NCI-H1930 (cell line): ENCODE measurements around the gene CCDC80.

Source experiments
- DNase-seq, 2 experiments: peaks; one replicate each; lab custom pipeline; 2025; lab: John Stamatoyannopoulos, UW

CCDC80 gene, protein sequence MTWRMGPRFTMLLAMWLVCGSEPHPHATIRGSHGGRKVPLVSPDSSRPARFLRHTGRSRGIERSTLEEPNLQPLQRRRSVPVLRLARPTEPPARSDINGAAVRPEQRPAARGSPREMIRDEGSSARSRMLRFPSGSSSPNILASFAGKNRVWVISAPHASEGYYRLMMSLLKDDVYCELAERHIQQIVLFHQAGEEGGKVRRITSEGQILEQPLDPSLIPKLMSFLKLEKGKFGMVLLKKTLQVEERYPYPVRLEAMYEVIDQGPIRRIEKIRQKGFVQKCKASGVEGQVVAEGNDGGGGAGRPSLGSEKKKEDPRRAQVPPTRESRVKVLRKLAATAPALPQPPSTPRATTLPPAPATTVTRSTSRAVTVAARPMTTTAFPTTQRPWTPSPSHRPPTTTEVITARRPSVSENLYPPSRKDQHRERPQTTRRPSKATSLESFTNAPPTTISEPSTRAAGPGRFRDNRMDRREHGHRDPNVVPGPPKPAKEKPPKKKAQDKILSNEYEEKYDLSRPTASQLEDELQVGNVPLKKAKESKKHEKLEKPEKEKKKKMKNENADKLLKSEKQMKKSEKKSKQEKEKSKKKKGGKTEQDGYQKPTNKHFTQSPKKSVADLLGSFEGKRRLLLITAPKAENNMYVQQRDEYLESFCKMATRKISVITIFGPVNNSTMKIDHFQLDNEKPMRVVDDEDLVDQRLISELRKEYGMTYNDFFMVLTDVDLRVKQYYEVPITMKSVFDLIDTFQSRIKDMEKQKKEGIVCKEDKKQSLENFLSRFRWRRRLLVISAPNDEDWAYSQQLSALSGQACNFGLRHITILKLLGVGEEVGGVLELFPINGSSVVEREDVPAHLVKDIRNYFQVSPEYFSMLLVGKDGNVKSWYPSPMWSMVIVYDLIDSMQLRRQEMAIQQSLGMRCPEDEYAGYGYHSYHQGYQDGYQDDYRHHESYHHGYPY

DNA sequence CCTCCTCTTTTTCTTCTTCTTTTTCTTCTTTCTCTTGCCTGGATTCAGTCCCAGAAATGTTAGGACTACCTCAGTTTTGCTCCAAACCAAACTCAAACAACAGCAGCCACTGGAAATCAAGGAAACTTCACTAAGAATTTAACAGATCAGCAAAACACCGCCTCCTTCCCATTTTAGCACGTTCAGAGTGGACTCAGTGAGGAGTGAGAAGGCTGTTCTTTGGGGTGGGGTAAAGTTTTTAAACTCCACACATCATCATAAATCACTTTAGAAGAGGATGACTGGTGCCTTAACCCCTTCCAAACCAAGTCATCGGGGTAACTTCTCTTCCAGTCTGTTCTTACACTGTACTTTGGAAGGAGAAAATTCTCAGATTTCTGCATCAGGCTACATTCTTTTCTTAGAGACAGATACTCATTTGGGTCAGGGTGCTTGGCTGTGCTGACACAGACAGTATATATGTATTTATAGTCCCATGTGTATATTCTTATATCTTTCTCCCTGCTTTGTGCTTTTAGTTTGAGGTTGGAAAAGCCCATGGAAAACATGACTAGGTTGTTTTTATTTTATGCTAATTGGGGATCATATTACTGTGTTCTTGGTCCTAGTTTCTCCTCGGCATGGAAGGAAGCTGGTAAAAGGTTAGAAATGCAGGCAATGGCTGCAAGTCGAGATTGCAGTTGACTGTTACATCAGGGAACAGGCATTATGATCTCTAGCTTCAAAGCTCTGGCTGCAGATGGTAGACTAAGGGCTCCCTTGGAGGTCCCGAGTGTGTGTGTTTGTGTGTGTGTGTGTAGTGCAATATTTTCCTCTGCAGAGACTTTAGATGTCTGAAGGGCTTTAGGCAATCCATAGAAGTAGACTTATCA lies at the start of gene CCDC80:
TSS of gene CCDC80 (minus strand) at position 214 of the 872 bp plus-strand sequence. CDS start 1,238 bp downstream, outside the sequence.
- no peak for DNase-seq

DNA sequence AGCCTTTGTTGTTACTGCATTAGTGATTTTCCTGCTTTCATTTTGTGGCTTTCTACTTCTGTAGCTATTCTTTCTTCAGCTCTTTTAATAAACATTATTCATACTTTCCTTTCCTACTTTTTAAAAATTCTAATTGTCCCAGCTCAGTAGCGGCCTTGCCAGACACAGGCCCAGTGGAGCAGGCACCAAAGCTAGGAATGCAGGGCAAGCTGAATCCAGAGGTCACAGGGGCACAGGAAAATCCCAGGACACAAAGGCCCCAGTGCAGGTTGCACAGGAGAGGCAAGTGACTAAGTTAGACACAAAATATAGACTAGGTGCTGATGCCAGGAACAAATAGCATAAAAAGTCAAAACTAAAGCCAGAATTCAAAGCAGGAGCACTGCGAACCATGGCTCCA lies 49.0 kb upstream of the CCDC80 start:
- DNase-seq, result no peak

DNA sequence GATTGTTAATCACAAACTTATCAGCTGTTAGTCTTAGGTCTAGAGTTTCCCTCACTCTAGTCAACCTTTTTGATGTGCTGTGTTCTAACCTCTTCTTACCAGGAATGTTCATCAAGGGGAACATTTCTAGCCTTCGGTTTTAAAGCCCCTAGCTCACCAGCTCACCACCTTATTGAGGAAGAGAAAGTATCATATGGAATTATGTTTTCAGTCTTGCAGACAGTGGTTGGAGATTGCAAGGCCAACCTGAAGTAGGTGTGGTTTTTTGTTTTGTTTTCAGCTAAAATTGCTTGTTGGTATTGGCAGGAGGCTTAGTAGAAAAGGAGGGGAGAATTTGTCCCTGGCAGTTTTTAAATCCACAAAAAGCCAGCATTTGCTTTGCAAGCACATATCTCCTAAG lies 48.4 kb upstream of the CCDC80 start:
- no peak for DNase-seq

GRCh38 chr3:112688819-112689218 lies 47.9 kb upstream of the CCDC80 start:
- no peak for DNase-seq

DNA sequence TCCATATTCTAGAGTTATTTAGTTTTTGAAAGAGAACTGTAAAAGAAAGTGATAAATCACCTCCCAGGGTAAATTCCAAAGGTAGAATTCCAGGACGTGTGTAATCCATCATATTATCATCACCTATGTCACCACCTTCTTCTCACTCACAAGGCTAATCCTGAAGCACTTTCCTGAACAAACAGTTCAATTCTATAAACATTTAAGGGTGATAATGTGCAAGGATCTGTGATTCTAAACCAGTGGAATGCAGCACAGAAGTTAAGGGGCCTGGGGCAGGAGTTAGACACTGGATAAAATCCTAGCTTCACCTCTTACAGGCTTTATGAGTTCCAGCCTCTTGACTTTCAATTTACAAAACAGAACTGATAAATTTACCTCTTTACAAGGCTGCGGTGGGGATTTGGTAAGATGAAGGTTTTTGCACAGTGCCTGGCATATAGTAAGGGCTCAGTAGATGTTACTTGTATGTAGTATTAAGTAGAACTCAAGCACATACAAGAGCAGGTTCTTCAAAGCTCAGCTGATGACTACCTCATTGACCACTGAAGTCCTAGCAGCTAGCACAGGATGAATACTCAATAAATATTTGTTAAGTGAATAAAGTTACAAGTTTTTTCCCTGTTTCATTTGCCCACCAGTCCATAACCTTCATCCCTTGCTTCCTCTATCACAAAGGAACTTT lies 47.3 kb upstream of the CCDC80 start:
- DNase-seq, result no peak

DNA sequence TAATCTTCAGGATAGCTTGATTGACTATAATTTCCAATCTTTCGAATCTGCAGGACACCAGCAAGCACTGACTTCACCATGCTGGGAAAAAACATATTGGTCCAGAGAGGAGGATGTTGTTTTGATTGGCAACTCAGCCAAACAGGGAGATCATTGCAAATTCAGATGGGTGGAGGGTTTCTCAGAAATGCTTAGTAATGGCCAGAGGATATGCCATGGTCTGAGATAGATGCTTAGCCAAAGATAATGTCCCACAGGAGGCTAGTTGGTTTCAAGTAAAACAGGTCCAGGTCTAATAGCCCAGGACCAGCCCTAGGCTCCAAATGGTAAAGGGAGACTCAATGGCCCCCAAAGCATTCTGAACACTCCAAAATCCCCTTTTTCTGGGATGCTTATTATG lies 46.7 kb upstream of the CCDC80 start:
- DNase-seq, result no peak

GRCh38 chr3:112687211-112687610 lies 46.3 kb upstream of the CCDC80 start:
- no peak for DNase-seq

- DNase-seq, result no peak
Measured at GRCh38 chr3:112685956-112686799, 45.2 kb upstream of the CCDC80 start.

GRCh38 chr3:112685420-112685819 lies 44.5 kb upstream of the CCDC80 start:
- DNase-seq, result no peak

GRCh38 chr3:112682361-112682760 lies 41.4 kb upstream of the CCDC80 start:
- no peak for DNase-seq

- DNase-seq, result no peak
Measured at GRCh38 chr3:112681822-112682325, 40.9 kb upstream of the CCDC80 start.

DNA sequence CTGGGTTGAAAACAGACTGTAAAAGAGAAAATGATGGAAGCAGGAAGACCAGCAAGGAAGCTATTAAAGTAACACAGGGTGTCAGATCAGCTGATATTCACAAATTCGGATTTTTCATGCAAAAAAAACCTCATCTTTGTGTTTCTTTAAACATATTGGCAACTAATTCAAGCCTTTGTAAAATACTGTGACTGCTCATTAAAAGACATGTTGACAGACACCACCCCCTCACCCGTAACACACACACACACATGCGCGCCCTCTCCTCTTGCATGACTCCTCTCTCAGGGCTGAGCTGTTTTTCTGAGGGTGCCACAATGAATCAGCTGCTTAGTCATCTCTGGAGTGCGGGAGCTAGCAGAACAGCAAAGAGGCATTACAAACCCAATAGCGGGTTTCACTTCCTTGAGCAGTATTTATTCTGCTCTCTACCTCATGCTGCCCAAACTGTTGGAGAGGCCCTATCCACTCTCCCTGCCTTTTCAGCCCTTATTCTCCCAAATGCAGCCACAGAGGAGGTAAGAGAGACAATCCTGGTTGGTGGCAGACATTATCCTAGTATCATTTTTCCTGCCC lies 35.8 kb upstream of the CCDC80 start:
- no peak for DNase-seq

GRCh38 chr3:112675943-112676535 lies 35.1 kb upstream of the CCDC80 start:
- DNase-seq, result no peak

- DNase-seq, result no peak
Measured at GRCh38 chr3:112675349-112675748, 34.4 kb upstream of the CCDC80 start.

- DNase-seq, result no peak
Measured at GRCh38 chr3:112672716-112673541, 32.0 kb upstream of the CCDC80 start.

DNA sequence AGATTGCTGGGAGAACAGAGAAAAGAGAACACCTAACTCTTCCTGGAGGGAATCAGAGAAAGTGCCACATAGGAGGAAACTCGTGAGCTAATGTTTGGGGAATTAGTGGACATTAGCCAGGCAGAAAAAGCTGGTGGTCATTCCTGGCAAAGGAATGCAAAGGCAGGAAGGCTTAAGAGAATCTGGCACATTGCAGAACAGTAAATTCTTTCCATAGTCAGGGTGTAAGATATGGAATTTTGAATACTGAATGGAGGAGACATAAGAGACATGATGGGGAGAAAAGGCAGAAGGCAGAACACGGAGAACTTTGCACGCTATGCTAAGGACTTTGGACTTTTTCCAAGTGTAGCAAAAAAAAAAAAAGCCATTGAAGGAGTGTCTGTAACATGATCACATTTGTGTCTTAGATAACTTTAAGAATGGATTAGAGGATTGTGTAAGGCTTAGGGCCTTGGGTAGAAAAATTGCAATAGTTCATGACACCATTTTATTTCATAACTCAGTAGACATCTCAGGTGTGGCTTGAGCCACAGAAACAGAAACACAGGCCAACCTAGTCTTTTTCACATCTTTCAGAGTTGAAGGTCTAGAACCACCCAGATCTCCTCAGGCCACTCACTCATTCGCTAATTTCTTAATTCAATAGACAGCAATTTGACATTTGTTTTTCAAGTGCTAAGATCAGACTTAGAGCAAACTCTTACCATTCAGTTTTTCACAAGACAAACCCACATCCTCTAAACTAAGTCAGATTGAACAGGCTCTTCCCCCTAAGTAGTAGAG lies 31.2 kb upstream of the CCDC80 start:
- no peak for DNase-seq

GRCh38 chr3:112670824-112671223 lies 29.9 kb upstream of the CCDC80 start:
- DNase-seq, result no peak

DNA sequence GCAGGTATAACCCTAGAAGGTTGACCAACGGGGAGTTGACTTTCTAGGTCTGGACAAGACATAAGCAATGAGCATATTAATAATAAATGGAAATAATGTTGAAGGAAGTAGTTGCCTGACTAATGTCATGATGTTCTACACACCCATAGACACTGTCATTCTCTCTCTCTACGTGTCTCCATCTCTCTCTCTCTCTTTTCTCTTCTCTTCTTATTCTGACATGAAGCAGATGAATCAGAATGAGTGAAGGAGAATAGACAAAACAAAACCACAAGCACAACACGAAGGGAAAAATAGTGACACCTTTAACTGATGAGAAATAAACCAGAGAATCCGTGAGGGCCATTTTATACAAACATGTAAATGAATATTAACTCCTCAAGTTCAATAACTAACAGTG lies 26.7 kb upstream of the CCDC80 start:
- no peak for DNase-seq
